GM21529 (cell line): ENCODE results near the gene SIGLEC7.

ENCODE experiments used
- ATAC-seq: cut with Tn5 transposase; IDR thresholded peaks from one replicate; pipeline ENCODE4 v1.9.1; 2021; ENCODE audit not compliant: unreplicated experiment

The SIGLEC7 gene

DNA sequence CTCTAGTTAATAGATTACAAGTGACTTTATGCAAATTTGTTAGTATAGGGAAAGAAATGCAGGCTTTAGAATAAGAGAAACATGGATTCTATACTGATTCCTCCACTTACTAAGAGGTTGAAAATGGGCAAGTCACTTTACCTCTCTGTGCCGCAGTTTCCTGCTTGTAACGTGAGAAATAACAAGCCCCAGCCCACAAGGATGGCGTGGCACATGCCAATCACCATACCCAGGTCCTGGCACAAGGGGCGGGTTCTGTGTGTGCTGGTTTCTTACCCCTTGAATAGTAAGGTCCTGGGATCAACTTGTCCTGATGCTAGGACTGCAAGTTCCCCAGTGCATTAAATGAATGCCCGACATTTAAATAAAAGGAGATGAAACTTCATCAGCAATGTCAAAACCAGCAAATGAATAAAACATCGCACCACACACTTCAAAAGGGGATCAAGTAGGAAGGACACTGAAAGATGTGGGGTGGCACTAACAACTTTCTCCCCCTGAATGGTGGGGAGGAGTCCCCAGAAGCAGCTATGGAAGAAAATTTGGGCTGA, 25.3 kb upstream of the SIGLEC7 start:
- ATAC-seq, result no peak

DNA sequence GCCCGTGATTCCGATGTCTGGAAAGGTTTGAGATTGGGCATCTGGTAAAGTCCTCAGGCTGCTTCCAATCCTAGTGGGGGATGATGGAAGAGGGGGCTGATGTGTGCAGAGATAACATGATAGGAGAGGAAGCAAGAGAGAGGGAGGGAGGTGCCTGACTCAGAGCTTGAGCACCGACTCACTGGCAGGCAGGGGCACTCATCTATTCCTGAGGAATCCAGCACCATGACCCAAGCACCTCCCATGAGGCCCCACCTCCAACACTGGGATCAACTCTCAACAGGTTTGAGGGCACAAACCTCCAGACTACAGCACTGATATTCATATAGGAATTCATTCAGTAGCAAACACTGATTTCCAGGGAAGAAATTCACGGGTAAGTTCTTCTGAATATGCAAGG, 23.0 kb upstream of the SIGLEC7 start:
- ATAC-seq, result no peak

DNA sequence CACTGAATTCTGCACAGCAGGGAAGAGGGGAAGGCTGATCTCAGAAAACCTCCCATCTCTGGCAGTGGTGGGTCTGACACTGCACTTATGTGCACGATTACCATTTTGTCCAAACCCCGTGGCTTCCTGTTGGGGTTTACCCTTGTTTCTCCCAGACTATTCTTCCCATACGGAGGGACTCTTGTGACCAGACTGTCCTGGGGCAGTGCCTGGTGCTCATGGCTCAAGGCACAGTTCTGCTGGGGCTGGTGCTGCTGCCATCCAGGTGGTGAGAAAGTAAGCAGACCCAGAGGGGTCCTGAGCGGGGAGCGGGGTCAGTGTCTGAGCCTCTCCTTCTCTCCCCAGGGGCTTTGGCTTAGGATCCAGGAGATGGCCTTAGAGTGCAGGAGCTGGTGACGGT, 22.5 kb upstream of the SIGLEC7 start:
- ATAC-seq, result no peak

DNA sequence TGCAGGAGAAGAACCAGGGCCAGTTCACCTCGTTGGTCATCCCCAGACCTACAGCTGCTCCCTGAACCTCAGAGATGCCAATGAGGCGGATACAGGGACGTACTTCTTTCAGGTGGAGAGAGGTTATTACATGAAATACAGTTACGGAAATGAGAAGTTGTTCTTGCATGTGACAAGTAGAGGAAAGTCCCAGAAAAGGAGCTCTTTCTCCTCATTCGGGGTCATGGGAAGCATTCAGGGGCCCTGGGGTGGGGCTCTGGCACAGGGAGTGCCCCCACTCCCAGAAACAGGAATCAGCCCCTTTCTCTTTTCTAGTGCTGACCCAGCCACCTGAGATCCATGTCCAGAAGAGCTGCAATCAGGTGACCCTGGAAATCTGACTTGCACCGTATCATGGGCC, 21.9 kb upstream of the SIGLEC7 start:
- ATAC-seq, result no peak

DNA sequence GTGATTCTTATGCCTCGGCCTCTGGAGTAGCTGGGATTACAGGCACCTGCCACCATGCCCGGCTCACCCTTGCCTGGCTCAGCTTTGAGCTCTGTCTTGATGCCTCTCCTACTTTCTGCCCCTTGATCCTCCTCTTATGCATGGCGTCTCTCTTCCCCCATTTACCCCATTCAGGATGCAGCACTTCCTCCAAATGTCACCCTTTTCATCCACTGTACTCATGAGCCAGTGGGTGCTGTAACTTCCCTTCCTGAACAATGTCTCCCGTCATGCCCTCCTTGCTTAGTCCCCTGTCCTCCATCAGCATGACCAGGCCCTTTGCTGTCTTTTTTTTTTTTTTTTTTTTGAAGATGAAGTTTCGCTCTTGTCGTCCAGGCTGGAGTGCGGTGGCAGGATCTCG, 20.8 kb upstream of the SIGLEC7 start:
- ATAC-seq, result no peak

DNA sequence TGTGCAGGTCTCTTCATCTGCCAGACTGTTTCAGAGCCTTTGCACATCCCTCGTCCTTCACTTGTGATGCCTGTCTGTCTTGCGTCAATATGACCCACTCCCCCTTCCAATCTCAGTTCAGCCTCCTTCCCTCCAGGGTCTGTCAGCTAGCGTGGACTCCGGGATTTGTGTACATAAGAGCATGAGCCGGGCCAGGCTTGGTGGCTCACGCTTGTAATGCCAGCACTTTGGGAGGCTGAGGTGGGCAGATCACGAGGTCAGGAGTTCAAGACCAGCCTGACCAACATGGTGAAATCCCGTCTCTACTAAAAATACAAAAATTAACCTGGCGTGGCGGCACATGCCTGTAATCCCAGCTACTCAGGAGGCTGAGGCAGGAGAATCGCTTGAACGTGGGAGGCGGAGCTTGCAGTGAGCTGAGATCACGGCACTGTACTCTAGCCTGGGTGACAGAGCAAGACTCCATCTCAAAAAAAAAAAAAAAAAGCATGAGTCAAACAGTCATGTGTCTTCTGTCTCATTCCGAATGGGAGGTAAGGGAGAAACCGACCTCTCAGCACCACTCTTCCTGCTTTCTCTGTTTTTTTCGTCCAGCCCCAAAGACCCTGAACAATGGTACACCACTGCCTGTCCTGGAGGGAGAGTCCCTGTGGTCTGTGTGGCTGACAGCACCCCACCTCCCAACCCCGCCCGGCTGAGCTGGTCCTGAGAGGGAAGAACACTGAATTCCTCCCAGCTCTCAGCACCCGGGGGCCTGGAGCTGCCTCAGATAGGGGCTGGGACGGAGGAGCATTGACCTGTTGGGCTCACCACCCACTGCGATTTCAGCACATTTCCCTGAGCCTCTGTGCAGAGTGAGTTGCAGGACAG, 19.8 kb upstream of the SIGLEC7 start:
- no peak for ATAC-seq

DNA sequence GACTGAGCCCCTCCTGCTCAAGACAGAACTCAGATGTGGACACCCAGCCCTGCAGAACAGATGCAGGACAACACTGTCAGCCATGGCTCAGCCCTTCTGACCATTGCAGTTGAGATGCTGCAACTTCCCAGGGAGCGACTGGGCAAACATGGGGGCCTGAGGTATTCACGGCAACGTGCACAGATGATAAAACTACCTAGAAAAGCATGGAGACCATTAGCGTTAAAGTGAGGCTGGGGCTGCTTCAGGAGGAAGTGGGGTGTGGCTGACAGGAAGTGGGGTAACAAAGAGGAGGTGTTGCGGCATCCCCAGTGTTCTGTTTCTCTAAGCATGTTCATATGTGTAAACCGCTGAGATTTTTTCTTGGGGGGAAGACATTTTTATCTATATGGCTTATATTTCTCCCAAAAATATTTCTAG, 18.7 kb upstream of the SIGLEC7 start:
- no peak for ATAC-seq

DNA sequence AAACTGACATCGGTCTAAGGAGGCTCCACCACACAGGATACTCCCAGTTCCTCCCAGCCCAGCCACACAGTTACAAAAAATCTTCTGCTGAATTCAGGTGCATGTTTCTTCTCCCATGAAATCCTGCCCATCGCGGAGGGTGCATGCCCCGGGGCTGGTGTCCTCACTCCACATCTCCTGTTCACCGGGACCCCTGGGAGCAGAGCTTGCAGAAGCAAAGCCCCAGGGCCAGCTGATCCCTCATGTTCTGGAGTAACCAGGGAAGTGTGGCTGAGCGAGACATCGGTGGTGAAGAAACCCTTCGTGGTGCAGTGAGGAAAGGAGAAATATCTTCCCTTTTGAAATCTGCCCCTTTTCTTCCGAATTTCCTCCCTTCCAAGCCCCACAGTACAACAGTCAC, 18.3 kb upstream of the SIGLEC7 start:
- no peak for ATAC-seq

DNA sequence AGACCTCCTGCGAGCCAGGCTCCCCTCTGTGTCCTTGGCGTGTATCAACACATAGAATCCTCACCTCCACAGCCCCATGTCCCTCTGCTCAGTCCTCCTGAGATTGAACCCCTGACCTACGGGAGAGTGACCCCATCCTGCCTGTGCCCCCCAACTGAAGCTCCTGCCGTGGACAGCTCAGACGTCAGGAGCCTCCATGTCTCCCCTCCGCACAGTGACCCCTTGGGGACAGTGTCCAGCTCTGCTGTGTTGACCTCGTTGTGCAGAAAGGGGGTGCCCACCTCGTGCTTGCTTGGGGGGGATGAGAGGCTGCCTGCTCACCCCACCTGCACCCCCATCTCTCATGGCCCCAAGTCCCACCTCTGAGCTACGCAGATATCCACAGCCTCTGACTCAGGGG, 17.9 kb upstream of the SIGLEC7 start:
- ATAC-seq, result no peak

DNA sequence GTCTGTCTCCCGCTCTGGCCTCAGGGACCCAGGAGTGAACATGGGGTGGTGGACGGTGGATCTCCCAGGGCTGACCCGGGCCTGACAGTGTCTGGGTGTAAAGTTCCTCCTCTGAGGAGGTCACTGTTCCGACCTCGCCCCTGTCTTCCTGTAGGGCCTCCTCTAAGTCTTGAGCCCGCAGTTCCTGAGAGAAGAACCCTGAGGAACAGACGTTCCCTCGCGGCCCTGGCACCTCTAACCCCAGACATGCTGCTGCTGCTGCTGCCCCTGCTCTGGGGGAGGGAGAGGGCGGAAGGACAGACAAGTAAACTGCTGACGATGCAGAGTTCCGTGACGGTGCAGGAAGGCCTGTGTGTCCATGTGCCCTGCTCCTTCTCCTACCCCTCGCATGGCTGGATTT, 17.4 kb upstream of the SIGLEC7 start, which contains the start of gene SIGLEC9:
SIGLEC9 (plus strand) TSS at position 178 of the 400 bp plus-strand sequence; CDS start at position 247, 69 bp downstream.
- no peak for ATAC-seq

DNA sequence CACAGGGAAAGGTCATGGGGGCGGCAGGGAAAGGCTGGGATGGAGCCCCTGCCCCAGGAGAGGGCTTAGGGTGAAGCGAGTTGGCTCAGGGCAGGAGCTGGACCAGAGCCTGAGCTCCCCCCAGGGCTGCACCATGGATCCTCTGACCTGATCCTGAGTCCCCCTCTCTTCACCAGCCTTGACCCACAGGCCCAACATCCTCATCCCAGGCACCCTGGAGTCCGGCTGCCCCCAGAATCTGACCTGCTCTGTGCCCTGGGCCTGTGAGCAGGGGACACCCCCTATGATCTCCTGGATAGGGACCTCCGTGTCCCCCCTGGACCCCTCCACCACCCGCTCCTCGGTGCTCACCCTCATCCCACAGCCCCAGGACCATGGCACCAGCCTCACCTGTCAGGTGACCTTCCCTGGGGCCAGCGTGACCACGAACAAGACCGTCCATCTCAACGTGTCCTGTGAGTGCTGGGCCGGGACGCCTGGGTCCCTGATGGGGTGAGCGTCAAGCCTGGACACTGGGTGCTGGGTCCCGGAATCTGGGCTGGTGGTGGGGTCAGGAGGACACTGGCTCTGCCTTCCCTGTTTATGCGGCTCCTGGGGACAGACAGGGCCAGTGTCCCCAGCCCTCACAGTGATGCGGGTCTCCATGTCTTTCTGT, 16.6 kb upstream of the SIGLEC7 start:
- no peak for ATAC-seq

DNA sequence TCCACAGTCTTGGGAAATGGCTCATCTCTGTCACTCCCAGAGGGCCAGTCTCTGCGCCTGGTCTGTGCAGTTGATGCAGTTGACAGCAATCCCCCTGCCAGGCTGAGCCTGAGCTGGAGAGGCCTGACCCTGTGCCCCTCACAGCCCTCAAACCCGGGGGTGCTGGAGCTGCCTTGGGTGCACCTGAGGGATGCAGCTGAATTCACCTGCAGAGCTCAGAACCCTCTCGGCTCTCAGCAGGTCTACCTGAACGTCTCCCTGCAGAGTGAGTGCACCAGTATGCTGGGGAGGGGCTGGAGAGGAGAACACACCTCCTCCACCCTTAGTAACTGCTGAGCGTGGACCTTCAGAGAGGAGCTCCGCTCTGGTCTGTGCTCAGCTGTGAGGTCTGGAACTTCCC, 15.1 kb upstream of the SIGLEC7 start:
- ATAC-seq, result no peak

DNA sequence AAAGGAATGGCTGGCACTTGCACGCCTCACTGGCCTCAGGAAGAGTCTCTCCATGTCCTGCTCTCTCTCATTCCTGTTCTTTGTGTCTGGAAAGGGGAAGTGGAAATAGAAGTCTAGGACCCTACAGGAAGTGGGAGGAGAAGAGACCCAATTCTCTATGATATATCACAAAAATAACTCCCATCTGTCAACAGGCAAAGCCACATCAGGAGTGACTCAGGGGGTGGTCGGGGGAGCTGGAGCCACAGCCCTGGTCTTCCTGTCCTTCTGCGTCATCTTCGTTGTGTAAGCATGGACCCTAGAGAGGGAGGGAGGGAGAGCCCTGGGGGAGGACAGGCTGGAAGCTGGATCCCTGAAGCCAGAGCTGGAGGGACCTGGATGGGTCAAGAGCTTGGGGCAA, 14.3 kb upstream of the SIGLEC7 start:
- no peak for ATAC-seq

DNA sequence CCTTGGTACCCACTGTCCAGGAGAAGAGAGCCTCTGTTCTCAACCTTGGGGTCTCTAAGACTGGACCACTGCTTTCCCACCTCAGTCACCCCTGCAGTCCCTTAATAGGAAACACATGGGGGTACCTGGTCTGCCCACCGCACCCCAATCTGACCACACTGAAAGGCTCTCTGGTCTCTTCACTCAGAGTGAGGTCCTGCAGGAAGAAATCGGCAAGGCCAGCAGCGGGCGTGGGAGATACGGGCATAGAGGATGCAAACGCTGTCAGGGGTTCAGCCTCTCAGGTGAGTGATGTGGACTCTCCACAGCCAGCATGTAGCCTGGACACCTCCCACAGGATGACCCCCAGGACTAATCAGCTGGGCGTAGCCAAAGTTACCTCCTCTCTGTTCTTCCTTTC, 13.9 kb upstream of the SIGLEC7 start:
- ATAC-seq, result no peak

DNA sequence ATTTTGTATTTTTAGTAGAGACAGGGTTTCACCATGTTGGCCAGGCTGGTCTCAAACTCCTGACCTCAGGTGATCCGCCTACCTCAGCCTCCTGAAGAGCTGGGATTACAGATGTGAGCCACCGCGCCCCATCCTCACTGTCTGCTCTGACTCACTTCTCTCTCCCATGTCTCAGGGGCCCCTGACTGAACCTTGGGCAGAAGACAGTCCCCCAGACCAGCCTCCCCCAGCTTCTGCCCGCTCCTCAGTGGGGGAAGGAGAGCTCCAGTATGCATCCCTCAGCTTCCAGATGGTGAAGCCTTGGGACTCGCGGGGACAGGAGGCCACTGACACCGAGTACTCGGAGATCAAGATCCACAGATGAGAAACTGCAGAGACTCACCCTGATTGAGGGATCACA, 12.4 kb upstream of the SIGLEC7 start:
- no peak for ATAC-seq

DNA sequence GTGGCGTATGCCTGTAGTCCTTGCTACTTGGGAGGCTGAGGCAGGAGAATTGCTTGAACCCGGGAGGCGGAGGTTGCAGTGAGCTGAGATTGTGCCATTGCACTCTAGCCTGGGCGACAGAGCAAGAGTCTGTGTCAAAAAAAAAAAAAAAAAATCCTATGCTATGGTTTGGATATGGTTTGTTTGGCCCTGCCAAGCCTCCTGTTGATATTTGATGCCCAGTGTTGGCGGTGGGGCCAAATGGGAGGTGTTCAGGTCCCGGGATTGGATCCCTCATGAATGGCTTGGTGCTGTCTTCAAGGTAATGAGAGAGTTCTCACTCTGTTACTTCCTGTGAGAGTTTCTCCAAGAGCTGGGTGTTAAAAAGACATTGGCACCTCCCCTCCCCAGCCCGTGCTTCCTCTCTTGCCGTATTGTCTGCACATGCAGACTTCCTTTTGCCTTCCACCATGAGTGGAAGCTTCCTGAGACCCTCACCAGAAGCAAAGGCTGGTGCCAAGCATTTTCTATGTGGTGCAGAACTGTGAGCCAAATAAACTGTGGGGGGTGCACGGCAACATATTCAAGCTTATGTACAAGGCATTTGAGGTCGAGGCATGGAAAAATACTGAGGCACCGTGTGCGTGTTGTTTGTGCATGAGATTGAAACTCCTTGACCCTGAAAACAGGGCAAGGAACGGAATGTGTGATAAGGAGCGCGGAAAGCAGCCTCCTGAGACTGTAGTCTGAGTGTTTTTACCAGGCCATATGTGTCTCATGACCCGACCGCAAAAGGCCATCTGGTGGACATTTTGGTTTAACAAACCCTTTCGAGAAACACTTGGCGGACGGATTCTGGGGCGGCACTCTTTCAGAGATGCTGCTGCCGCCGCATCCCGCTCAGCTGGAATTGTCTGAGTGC, 10.1 kb upstream of the SIGLEC7 start:
- no peak for ATAC-seq

DNA sequence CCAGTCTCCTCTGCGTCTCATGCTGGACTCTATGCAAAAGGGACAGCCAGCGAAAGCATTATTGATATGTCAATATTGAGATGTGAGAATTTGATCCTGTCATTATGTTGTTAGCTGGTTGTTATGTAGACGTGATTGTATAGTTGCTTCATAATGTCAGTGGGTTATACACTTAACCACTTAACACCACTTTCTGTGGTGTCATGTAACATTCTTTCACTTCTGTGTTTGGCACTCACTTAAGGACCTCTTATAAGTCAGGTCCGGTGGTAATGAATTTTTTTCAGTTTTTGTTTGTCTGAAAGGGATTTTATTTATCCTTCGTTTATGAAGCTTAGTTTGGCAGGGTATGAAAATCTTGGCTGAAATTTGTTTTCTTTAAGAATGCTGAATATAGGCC, 7.1 kb upstream of the SIGLEC7 start:
- ATAC-seq, result no peak

DNA sequence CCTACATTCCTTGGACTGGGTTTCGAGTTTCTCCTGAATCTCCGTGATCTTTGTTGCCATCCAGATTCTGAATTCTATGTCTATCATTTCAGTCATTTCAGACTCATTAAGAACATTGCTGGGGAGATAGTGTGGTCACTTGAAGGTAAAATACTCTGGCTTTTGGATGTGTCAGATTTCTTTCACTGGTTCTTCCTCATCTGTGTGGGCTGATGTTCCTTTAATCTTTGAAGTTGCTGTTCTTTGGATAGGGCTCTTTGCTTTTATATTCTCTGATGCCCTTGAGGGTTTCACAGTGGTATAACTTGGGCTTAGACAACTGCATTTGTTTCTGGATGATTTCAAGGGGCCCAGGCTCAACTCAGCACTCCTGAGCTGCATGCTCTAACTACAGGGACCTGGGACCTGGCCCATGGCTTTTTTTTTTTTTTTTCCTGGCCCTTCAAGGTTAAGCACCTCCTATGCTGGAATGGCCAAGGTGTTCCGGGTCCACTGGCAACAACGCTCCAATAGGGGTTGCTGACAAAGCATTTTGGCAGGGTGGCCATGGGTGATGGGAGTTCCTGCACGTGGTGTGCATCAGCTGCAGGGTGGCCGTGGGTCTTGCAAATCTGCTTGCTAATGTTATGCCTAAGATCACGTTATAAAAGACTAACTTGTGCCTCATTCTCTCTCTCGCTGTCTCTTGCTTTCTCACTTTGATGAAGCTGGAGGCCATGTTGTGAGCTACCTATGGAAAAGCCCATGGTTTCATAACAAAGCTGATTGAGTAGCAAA, 5.9 kb upstream of the SIGLEC7 start:
- no peak for ATAC-seq

DNA sequence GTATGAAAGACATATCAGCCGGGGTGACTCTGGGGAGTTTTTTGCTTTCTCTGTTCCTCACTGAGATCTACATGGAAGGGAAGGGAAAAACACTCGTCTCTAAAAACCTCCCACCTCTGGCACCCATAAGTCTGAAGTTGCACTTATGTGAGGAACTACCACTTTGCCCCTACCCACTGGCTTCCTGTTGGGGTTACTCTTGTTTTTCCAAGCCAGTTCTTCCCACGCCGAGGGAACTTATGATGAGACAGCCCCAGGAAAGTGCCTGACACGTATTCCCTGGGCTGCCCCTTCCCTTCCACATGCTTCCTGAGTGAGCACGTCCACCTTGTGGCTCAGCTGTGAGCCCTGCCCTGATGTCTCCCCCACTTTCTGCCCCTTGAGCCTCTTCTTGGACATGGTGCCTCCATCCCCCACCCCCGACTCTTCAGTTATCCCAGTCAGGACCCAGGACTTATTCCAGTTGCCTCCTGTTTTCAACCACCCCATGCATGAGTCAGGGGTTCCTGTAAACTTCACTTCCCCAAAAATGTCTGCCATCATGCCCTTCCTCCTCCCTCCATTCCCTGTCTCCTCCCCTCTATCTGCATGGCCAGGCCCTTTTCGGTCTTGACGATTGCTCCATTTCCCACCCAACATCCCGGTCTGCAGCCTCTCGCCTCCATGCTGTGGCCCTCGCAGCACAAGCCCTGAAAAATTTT, 5.1 kb upstream of the SIGLEC7 start:
- ATAC-seq, result no peak
